ENCODE results near the gene ALDH9A1. TPM values are rescaled to one million over a fixed set of nuclear protein-coding genes. Genes with fewer than 3 reads are reported as not detected.
"Not testable (repeated sequence)": the region's sequence is repeated elsewhere in the genome, so short reads cannot be mapped to it uniquely, and the experiment has no call there.

The ALDH9A1 gene
- 77.3 TPM for total RNA-seq

DNA sequence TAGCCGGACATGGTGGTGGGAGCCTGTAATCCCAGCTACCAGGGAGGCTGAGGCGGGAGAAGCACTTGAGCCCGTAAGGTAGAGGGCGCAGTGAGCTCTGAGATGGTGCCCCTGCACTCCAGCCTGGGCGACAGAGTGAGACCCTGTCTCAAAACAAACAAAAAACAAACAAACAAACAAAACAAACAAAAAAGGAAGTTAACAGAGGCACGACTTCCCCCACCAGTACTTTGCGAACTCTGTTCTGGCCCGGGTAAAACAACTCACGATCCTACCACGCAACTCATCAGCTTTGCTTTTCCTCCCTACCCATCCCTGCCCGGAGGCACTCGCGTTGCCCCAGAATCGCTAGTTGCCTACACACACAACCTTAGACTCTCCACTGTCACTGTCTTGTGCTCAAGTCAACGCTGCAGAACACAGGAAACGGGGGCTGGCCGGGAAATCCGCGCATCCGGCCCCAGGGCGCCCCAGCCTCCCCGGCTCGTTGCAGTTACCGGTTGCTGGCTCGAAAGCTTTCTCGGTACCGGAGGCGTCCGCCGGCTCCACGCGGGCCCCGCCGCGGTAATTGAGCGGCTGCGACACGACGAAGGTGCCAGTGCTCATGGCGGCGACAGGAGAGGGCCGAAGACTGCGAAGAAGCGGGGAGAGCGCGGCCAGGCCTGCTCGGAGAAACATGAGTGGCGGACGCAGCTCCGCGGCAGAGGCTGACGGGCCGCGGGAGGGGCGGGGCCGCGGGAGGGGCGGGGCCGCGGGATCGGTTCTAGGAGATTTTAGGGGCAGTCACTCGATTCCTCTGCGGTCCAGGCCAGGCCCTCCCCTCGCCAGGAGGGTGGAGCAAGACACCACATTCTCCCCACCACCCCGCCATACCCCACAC lies at the start of gene ALDH9A1:
Gene ALDH9A1, minus strand, starts transcription at position 682 of the 880 bp plus-strand sequence. Its CDS starts 4 bp downstream, at position 678.
- DNase-seq (ENCODE audit: low spot score) = peak; percentile 86

DNA sequence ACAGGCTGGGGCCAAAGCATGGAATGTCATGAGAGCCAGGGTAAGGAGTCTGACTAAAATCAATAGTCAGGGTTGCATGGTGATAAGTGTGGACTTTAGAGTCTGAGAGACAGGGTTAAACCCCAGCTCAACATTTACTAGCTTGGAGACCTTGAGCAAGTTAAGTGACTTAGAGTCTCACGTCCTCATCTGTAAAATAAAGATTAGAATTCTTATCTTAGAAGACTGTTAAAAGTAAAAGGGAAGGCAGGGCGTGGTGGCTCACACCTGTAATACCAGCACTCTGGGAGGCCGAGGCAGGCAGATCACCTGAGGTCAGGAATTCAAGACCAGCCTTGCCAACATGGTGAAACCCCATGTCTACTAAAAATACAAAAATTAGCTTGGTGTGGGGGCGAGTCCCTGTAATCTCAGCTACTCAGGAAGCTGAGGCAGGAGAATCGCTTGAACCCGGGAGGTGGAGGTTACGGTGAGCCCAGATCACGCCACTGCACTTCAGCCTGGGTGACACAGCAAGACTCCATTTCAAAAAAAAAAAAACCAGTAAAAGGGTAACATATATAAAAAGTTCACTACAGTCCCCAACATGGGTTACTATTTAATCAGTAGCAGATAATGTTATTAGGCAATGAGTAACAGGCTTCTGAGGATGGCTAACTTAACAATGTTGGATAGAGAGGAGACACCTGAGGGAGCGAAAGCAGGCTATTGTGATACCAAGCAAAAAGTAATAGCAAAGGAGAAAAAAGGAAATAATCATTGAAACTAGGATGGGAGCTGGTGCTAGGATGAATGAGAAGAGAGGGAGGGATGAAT lies 49.5 kb upstream of the ALDH9A1 start:
- peak; percentile 59 for DNase-seq (ENCODE audit: low spot score)

DNA sequence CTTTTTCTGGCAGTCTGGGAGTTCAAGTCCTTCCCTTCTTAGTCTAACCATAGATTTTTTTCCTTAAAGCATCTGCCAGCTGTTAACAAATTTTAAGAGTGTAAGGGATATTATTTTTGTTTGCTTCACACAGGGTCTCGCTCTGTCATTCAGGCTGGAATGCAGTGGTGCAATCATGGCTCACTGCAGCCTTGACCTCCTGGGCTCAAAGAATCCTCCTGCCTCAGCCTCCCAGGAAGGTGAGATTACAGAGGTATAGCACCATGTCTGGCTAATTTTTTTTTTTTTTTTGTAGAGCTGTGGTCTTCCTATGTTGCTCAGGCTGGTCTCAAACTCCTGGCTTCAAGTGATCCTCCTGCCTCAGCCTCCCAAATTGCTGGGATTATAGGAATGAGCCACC lies 46.6 kb upstream of the ALDH9A1 start:
- not testable (repeated sequence) for DNase-seq (ENCODE audit: low spot score)

DNA sequence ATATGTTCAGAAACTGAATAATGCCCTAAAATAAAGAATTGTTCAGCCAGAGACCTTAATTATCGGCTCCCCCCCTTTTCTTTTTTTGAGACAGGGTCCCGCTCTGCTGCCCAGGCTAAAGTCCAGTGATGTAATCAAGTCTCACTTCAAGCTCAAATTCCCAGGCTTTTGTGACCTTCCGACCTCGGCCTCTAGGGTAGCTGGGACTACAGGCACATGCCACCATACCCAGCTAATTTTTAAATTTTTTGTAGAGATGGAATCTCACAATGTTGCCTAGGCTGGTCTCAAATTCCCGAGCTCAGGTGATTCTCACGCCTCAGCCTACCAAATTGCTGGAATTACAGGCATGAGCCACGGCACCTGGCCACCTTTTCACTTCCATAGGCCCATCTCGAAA lies 43.8 kb upstream of the ALDH9A1 start:
- no peak for DNase-seq (ENCODE audit: low spot score)

DNA sequence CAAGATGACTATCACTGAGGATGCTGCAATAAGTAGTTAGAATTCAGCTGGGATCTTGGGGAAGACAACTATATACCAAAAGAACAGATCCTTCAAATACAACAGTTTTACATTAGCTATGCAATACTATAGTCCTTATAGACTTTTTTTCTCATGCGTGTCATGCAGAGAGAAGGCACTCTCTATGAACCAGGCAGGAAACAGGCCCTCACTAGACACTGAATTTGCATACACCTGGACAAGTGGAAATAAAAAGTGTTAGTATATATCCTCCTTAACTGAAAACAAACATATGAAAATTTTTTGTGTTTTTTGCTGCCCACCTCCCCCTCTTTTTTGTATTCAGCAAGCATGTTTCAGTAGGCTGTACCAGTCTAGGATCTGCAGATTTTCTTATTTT lies 40.4 kb upstream of the ALDH9A1 start:
- DNase-seq (ENCODE audit: low spot score) = no peak

DNA sequence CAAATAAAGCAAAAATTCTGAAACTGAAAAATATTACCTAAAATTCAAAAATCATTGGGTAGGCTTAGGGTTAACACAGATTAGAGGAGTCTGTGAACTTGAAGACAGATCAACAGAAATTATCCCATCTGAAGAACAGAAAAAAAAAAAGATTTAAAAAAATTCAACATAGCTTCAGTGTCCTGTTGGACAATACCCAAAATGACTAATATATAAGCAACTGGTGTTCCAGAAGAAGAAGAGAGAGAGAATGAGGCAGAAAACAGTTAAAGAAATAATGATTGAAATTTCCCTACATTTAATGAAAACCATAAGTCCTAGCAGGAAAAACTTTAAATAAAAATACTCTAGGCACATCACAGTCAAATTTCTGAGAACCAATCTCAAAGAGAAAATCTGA lies 38.8 kb upstream of the ALDH9A1 start:
- no peak for DNase-seq (ENCODE audit: low spot score)

GRCh38 chr1:165734906-165735305 lies 36.5 kb upstream of the ALDH9A1 start:
- DNase-seq (ENCODE audit: low spot score) = no peak

DNA sequence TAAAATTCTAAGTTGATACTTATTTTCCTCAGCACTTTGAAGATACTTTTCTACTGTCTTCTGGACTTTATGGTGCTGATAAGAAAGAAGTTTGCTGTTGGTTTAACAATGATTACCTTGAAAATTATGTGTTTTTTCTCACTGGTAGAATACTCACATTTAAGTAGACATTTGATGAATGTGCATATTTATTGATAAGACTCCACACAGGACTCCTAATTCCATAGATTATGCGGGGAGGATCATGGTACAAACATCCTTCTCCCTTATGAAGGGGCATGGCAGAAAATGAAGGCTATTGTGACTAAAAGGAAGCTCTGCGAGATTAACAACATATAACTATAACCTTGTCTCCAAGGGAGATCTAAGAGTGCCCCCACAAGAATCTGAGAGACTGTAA lies 28.5 kb upstream of the ALDH9A1 start:
- DNase-seq (ENCODE audit: low spot score) = no peak

DNA sequence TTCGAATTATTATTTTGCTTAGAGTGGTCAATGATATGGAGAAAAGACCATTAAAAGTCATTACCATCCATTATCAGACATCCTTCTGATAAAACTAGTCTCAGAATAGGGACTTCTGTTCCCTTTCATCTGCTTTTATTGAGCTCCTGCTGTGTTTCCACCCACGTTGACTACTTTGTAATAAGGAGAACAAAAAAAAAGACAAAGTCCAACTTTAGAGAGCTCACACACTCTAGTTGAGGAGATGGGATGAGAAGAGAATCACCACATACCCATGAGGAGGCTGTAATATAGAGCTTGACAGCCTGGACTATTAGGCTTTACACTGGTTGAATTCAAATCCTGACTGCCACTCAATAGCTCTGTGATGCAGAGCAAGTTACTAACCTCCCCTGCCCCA lies 27.8 kb upstream of the ALDH9A1 start:
- DNase-seq (ENCODE audit: low spot score) = no peak

- DNase-seq (ENCODE audit: low spot score) = peak; percentile 58
Measured at GRCh38 chr1:165717918-165718515, 19.7 kb upstream of the ALDH9A1 start.

- DNase-seq (ENCODE audit: low spot score) = not testable (repeated sequence)
Measured at GRCh38 chr1:165716265-165717051, 18.1 kb upstream of the ALDH9A1 start.

GRCh38 chr1:165712764-165713163 lies 14.4 kb upstream of the ALDH9A1 start:
- DNase-seq (ENCODE audit: low spot score) = no peak

DNA sequence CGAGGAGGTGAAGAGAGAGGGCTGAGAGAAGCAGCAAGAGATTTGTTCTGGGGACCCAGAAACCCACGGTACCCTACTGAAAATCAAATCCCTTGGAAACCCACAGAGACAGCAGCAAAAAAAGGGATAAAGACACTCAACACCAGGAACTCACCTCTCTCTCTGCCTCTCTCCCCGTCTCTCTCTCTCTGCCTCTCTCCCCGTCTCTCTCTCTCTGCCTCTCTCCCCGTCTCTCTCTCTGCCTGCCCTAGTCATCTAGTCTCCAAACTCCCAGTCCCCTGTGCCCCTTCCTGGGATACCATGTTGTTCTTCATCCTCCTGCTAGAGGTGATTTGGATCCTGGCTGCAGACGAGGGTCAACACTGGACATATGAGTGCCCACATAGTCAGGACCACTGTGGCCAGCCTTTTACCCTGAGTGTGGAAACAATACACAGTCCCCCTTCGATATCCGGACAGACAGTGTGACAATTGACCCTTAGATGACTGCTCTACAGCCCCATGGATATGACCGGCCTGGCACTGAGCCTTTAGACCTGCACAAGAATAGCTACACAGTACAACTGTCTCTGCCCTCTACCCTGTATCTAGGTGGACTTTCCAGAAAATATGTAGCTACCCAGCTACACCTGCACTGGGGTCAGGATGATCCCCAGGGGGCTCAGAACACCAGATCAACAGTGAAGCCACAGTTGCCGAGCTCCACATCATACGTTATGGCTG lies 9.8 kb upstream of the ALDH9A1 start:
- no peak for DNase-seq (ENCODE audit: low spot score)

- DNase-seq (ENCODE audit: low spot score) = no peak
Measured at GRCh38 chr1:165703648-165704047, 5.3 kb upstream of the ALDH9A1 start.

GRCh38 chr1:165701922-165702321 lies 3.6 kb upstream of the ALDH9A1 start:
- not testable (repeated sequence) for DNase-seq (ENCODE audit: low spot score)

DNA sequence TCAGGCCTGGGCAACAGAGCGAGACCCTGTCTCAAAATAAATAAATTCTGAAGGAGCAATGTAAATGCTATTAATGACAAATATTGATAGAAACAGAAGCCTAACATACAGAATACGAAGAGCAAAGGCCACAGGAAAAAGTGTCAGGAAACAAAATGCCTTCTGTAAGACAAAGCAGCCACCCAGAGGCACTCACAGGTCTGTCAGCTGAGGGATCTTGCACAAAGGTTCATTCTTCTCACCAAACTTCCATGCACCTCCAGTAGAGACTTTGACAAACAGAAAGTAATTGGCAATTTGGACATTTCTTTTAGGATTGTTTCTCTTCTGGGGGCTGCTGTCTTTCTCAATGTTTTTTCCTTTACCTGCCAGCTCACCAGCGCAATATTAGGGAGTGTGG lies 1.2 kb upstream of the ALDH9A1 start:
- DNase-seq (ENCODE audit: low spot score) = no peak

GRCh38 chr1:165698761-165699052 lies 345 bp upstream of the ALDH9A1 start:
- no peak for DNase-seq (ENCODE audit: low spot score)

- DNase-seq (ENCODE audit: low spot score) = no peak
Measured at GRCh38 chr1:165697491-165697880, 876 bp downstream of the ALDH9A1 start.

- DNase-seq (ENCODE audit: low spot score) = peak; percentile 35
Measured at GRCh38 chr1:165696625-165697100, 1.7 kb downstream of the ALDH9A1 start.

- no peak for DNase-seq (ENCODE audit: low spot score)
Measured at GRCh38 chr1:165695031-165695430, 3.3 kb downstream of the ALDH9A1 start.

GRCh38 chr1:165688046-165688445 lies 10.3 kb downstream of the ALDH9A1 start:
- no peak for DNase-seq (ENCODE audit: low spot score)
